ENCODE results near the gene CDKN1A.

The CDKN1A gene

GRCh38 chr6:36677753-36678487 lies 594 bp upstream of the CDKN1A start:
- peaks cover 9 to 11% of the 10 kb centered on the region in 2 donors for H3K36me3 Mint-ChIP-seq
- peaks cover 40 to 65% of the 10 kb centered on the region in 2 donors for H3K4me1 Mint-ChIP-seq
- H3K27ac Mint-ChIP-seq: peak overlapping the region; percentile 79
- ATAC-seq (replicated peaks): no peak
- H3K27me3 Mint-ChIP-seq: no peaks in the 10 kb centered on the region
- H3K9me3 Mint-ChIP-seq: no peaks in the 10 kb centered on the region
- peak overlapping the region; percentile 78 to 90 for H3K4me3 Mint-ChIP-seq
- DNase-seq: no peak

- Mint-ChIP-seq H3K4me3 (peak overlapping the region; percentile 90 to 98), H3K4me1 (peaks cover 49 to 78% of the 10 kb centered on the region in 2 donors), H3K27ac (peak overlapping the region; percentile 99), H3K27me3 (no peaks in the 10 kb centered on the region), H3K36me3 (peaks cover 20% of the 10 kb centered on the region in 2 donors), H3K9me3 (no peaks in the 10 kb centered on the region)
- ATAC-seq (replicated peaks) (no peak), DNase-seq (peak; percentile 31)
Measured at GRCh38 chr6:36679043-36679833, 724 bp downstream of the CDKN1A start.

GRCh38 chr6:36682328-36683144 lies 4.0 kb downstream of the CDKN1A start:
- peak; percentile 75 to 76 for ATAC-seq (replicated peaks)

GRCh38 chr6:36683145-36683655 lies 4.7 kb downstream of the CDKN1A start:
- H3K27me3 Mint-ChIP-seq: no peaks in the 10 kb centered on the region
- H3K36me3 Mint-ChIP-seq: peaks cover 40 to 43% of the 10 kb centered on the region in 2 donors
- no peaks in the 10 kb centered on the region for H3K9me3 Mint-ChIP-seq
- H3K4me3 Mint-ChIP-seq: peak overlapping the region; percentile 50 to 52
- H3K4me1 Mint-ChIP-seq: peaks cover 50 to 84% of the 10 kb centered on the region in 2 donors
- peak overlapping the region; percentile 86 for H3K27ac Mint-ChIP-seq
- DNase-seq (no peak), ATAC-seq (replicated peaks) (no peak)

More at GRCh38 chr6:36682328-36683144, 4.0 kb downstream of the CDKN1A start:
- peaks cover 55 to 84% of the 10 kb centered on the region in 2 donors for H3K4me1 Mint-ChIP-seq
- H3K27ac Mint-ChIP-seq: peak overlapping the region; percentile 86
- no peaks in the 10 kb centered on the region for H3K9me3 Mint-ChIP-seq
- H3K27me3 Mint-ChIP-seq: no peaks in the 10 kb centered on the region
- peak; percentile 89 for DNase-seq
- H3K36me3 Mint-ChIP-seq: peaks cover 40 to 41% of the 10 kb centered on the region in 2 donors
- H3K4me3 Mint-ChIP-seq: peak overlapping the region; percentile 29 to 58

- Mint-ChIP-seq H3K4me3 (peak overlapping the region; percentile 50 to 52), H3K27me3 (no peaks in the 10 kb centered on the region), H3K27ac (peak overlapping the region; percentile 86), H3K36me3 (peaks cover 39 to 40% of the 10 kb centered on the region in 2 donors), H3K4me1 (peaks cover 49 to 84% of the 10 kb centered on the region in 2 donors), H3K9me3 (no peaks in the 10 kb centered on the region)
- ATAC-seq (replicated peaks): no peak
- no peak for DNase-seq
Measured at GRCh38 chr6:36683656-36684446, 5.3 kb downstream of the CDKN1A start.

- peaks cover 50 to 85% of the 10 kb centered on the region in 2 donors for H3K4me1 Mint-ChIP-seq
- H3K36me3 Mint-ChIP-seq: peaks cover 38% of the 10 kb centered on the region in 2 donors
- no peaks in the 10 kb centered on the region for H3K27me3 Mint-ChIP-seq
- H3K4me3 Mint-ChIP-seq: no peak overlapping the region
- ATAC-seq (replicated peaks): no peak
- no peak for DNase-seq
- H3K27ac Mint-ChIP-seq: peak overlapping the region; percentile 67
- no peaks in the 10 kb centered on the region for H3K9me3 Mint-ChIP-seq
Measured at GRCh38 chr6:36684447-36684812, 5.9 kb downstream of the CDKN1A start.

- no peak overlapping the region for H3K4me3 Mint-ChIP-seq
- ATAC-seq (replicated peaks) (no peak), DNase-seq (no peak)
- no peaks in the 10 kb centered on the region for H3K9me3 Mint-ChIP-seq
- no peaks in the 10 kb centered on the region for H3K27me3 Mint-ChIP-seq
- peaks cover 56 to 88% of the 10 kb centered on the region in 2 donors for H3K4me1 Mint-ChIP-seq
- H3K36me3 Mint-ChIP-seq: peaks cover 35 to 36% of the 10 kb centered on the region in 2 donors
- H3K27ac Mint-ChIP-seq: peak overlapping the region; percentile 21
Measured at GRCh38 chr6:36685166-36685924, 6.8 kb downstream of the CDKN1A start.

- no peak for DNase-seq
- peaks cover 56 to 88% of the 10 kb centered on the region in 2 donors for H3K4me1 Mint-ChIP-seq
- H3K36me3 Mint-ChIP-seq: peaks cover 37 to 41% of the 10 kb centered on the region in 2 donors
- H3K27ac Mint-ChIP-seq: peak overlapping the region; percentile 67
- H3K9me3 Mint-ChIP-seq: no peaks in the 10 kb centered on the region
- no peak for ATAC-seq (replicated peaks)
- H3K4me3 Mint-ChIP-seq: no peak overlapping the region
- H3K27me3 Mint-ChIP-seq: no peaks in the 10 kb centered on the region
Measured at GRCh38 chr6:36685926-36686667, 7.6 kb downstream of the CDKN1A start.

GRCh38 chr6:36686668-36687513 lies 8.4 kb downstream of the CDKN1A start:
- H3K27ac Mint-ChIP-seq: peak overlapping the region; percentile 67
- no peaks in the 10 kb centered on the region for H3K9me3 Mint-ChIP-seq

GRCh38 chr6:36688063-36688738 lies 9.7 kb downstream of the CDKN1A start:
- Mint-ChIP-seq H3K27me3 (no peaks in the 10 kb centered on the region), H3K4me3 (no peak overlapping the region), H3K36me3 (peaks cover 36 to 45% of the 10 kb centered on the region in 2 donors), H3K4me1 (peaks cover 66 to 88% of the 10 kb centered on the region in 2 donors), H3K27ac (peak overlapping the region; percentile 9), H3K9me3 (no peaks in the 10 kb centered on the region)
- ATAC-seq (replicated peaks): no peak
- DNase-seq: no peak

More at GRCh38 chr6:36686668-36687513, 8.4 kb downstream of the CDKN1A start:
- Mint-ChIP-seq H3K4me3 (peak overlapping the region in 1 of 2 donors; percentile 19), H3K36me3 (peaks cover 36 to 46% of the 10 kb centered on the region in 2 donors), H3K4me1 (peaks cover 62 to 88% of the 10 kb centered on the region in 2 donors), H3K27me3 (no peaks in the 10 kb centered on the region)
- ATAC-seq (replicated peaks): no peak
- no peak for DNase-seq

GRCh38 chr6:36688739-36689075 lies 10.2 kb downstream of the CDKN1A start:
- peaks cover 32 to 40% of the 10 kb centered on the region in 2 donors for H3K36me3 Mint-ChIP-seq
- no peaks in the 10 kb centered on the region for H3K9me3 Mint-ChIP-seq
- H3K27me3 Mint-ChIP-seq: no peaks in the 10 kb centered on the region
- peaks cover 66 to 88% of the 10 kb centered on the region in 2 donors for H3K4me1 Mint-ChIP-seq
- ATAC-seq (replicated peaks) (no peak), DNase-seq (no peak)
- no peak overlapping the region for H3K27ac Mint-ChIP-seq
- H3K4me3 Mint-ChIP-seq: no peak overlapping the region

All from stimulated activated naive B cell treated with anti-CD40 and anti-IgM and Interleukin-4, amounts not matched to agents 10 μg/mL and 1 μg/mL and 100 μg/mL, for 72 hours (primary cell).